Caco-2 (cell line): ENCODE data around the gene SH2B3. TPM values are rescaled to one million over a fixed set of nuclear protein-coding genes. Genes with fewer than 3 reads are reported as not detected.

Experiments
- BruUV-seq: library from RNA; stranded (reverse); fragments of 400-500 nt; replicated peaks from 2 replicates; lab custom pipeline; 2021; lab: Mats Ljungman, UMichigan
- CTCF ChIA-PET: fragments of 300-600 bp; sonication (Branson Sonifier 250); formaldehyde crosslinking; loops from one replicate; lab custom pipeline; 2022; ENCODE audit warnings: antibody characterized with exemption; lab: Charles Lee
- POLR2A ChIA-PET: fragments of 300-600 bp; sonication (Branson Sonifier 250); formaldehyde crosslinking; loops from one replicate; lab custom pipeline; 2022; ENCODE audit warnings: antibody characterized with exemption; lab: Charles Lee
- DNase-seq, 2 experiments: peaks; one replicate each; pipeline versions ENCODE4 v3.0.0 to v3.0.0-alpha.2; 2020 to 2022
- H3K27me3 ChIP-seq: replicated peaks from 2 replicates; pipeline ENCODE4 v1.6.0; 2011; ENCODE audit warnings: low read length; ENCODE audit not compliant: control insufficient read depth, insufficient read depth
- H3K36me3 ChIP-seq: 2 replicates; pipeline ENCODE4 v1.5.1; 2011; ENCODE audit warnings: low read length; ENCODE audit not compliant: control insufficient read depth, insufficient read depth
- H3K4me1 ChIP-seq: fragments of 250-450 bp; sonication (Bioruptor Pico); 2 replicates; pipeline ENCODE4 v1.5.1; 2020; ENCODE audit warnings: mild to moderate bottlenecking
- H3K4me3 ChIP-seq: 2 replicates; pipeline ENCODE4 v1.5.1; 2011; ENCODE audit warnings: low read depth, mild to moderate bottlenecking, control low read depth, low read length
- H3K9me3 ChIP-seq: fragments of 250-450 bp; sonication (Bioruptor Pico); 2 replicates; pipeline ENCODE4 v1.5.1; 2020; ENCODE audit warnings: mild to moderate bottlenecking, moderate library complexity
- H3K27ac Mint-ChIP-seq: one replicate; pipeline ENCODE4 v1.8.0; 2022; ENCODE audit warnings: mixed read lengths; ENCODE audit not compliant: unreplicated experiment
- H3K27me3 Mint-ChIP-seq: one replicate; pipeline ENCODE4 v1.8.0; 2022; ENCODE audit warnings: mixed read lengths; ENCODE audit not compliant: insufficient read depth, unreplicated experiment
- H3K36me3 Mint-ChIP-seq: one replicate; pipeline ENCODE4 v1.8.0; 2022; ENCODE audit warnings: mild to moderate bottlenecking, mixed read lengths; ENCODE audit not compliant: insufficient read depth, unreplicated experiment
- H3K4me1 Mint-ChIP-seq: one replicate; pipeline ENCODE4 v1.8.0; 2022; ENCODE audit warnings: low read depth, mixed read lengths; ENCODE audit not compliant: unreplicated experiment
- H3K4me3 Mint-ChIP-seq: one replicate; pipeline ENCODE4 v1.8.0; 2022; ENCODE audit warnings: mild to moderate bottlenecking, moderate library complexity, mixed read lengths; ENCODE audit not compliant: unreplicated experiment
- H3K9me3 Mint-ChIP-seq: one replicate; pipeline ENCODE4 v1.8.0; 2022; ENCODE audit warnings: mixed read lengths; ENCODE audit not compliant: unreplicated experiment
- intact Hi-C: fragments of 100-400 bp; cut with micrococcal nuclease; formaldehyde crosslinking; loops from one replicate; pipeline ENCODE4 v1.10.0; 2022; ENCODE audit not compliant: unreplicated experiment
- total RNA-seq: library from RNA; stranded (reverse); gene quantifications from 2 replicates; pipeline ENCODE4 v1.2.3, GENCODE V29; 2022
- TF ChIP-seq, protein P1 (sequence below), 2 experiments: fragments of 200-600 bp in 1 of 2; IDR thresholded peaks; 1 replicate in 1 of 2; 2 replicates in 1 of 2; pipeline versions ENCODE4 v1.5.1 to v1.8.0; 2011 to 2022; ENCODE audit warnings: antibody characterized with exemption in 1 of 2, control low read depth in 1 of 2, inconsistent platforms in 1 of 2, low read depth in 1 of 2, low read length in 1 of 2, mild to moderate bottlenecking in 1 of 2, moderate library complexity in 1 of 2; ENCODE audit not compliant: insufficient read depth in 1 of 2, severe bottlenecking in 1 of 2, unreplicated experiment in 1 of 2

Gene SH2B3
- total RNA-seq, 1 experiment from 2014 or later = 16.1 TPM

- Mint-ChIP-seq H3K27ac (peak overlapping the region; percentile 34), H3K9me3 (no peaks in the 10 kb centered on the region), H3K27me3 (no peaks in the 10 kb centered on the region), H3K4me3 (no peak overlapping the region), H3K36me3 (peaks cover 16% of the 10 kb centered on the region), H3K4me1 (peaks cover 14% of the 10 kb centered on the region)
- peak in 1 of 2 experiments; percentile 30 for DNase-seq
- Histone ChIP-seq H3K27me3 (no peaks in the 10 kb centered on the region), H3K36me3 (no peaks in the 10 kb centered on the region), H3K4me3 (no peak overlapping the region), H3K4me1 (peaks cover 14% of the 10 kb centered on the region), H3K9me3 (no peaks in the 10 kb centered on the region)
- no TSS peak for BruUV-seq
- ChIA-PET CTCF (no interaction called here), POLR2A (no interaction called here)
- intact Hi-C loops = no loop called here
- TF ChIP-seq, protein P1, sequence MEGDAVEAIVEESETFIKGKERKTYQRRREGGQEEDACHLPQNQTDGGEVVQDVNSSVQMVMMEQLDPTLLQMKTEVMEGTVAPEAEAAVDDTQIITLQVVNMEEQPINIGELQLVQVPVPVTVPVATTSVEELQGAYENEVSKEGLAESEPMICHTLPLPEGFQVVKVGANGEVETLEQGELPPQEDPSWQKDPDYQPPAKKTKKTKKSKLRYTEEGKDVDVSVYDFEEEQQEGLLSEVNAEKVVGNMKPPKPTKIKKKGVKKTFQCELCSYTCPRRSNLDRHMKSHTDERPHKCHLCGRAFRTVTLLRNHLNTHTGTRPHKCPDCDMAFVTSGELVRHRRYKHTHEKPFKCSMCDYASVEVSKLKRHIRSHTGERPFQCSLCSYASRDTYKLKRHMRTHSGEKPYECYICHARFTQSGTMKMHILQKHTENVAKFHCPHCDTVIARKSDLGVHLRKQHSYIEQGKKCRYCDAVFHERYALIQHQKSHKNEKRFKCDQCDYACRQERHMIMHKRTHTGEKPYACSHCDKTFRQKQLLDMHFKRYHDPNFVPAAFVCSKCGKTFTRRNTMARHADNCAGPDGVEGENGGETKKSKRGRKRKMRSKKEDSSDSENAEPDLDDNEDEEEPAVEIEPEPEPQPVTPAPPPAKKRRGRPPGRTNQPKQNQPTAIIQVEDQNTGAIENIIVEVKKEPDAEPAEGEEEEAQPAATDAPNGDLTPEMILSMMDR (IDR thresholded peaks at IDR 0.05; ENCODE audit: insufficient read depth in 1 of 2, low read depth in 1 of 2, low read length in 1 of 2, severe bottlenecking in 1 of 2, unreplicated experiment in 1 of 2) = no peak
Measured at GRCh38 chr12:111361717-111362576, 43.8 kb upstream of the SH2B3 start.

DNA sequence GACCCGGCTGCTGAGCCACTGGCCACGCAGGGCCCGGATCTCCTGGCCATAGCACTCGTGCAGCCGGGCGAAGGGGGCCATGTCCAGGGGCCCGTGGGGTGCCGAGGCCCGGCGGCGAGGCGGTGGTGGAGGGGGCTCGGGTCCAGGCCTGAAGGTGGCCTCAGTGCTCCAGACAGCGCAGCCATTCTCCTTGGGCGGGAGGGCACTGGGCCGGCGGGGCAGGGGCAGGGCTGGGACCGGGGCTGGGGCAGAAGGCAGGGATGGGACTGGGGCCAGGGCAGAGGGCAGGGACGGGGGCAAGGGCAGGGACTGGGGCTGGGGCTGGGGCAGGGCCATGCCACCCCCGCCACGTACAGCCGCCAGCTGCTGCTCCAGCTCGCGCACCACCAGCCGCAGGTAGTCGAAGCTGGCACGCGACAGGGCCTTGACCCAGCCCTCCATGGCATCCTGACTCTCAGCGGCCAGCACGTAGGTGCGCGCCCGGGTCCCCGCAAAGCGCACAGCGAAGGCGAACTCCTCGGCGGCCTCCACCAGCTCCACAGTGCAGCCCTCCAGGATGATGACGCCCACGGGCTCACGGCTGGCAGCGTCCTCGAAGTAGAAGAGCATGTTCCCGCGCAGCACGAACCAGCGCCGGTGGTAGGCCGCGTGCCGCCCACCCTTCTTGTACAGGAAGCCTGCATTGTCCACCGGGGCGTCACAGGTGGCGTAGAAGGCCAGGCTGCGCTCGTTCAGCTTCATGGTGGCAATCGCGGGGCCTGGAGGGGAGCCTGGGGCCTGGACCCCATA, 42.8 kb upstream of the SH2B3 start:
- intact Hi-C loops = no loop called here
- POLR2A ChIA-PET = interaction anchor here (0.6 kb wide), 1 partner anchor 1479 kb away, joined by 3 read pairs; no protein-coding TSS in a partner anchor
- no peak for DNase-seq
- H3K4me1 ChIP-seq = peaks cover 24% of the 10 kb centered on the region
- H3K4me3 ChIP-seq = no peak overlapping the region
- CTCF ChIA-PET = no interaction called here
- no TSS peak for BruUV-seq
- Mint-ChIP-seq H3K4me3 (no peak overlapping the region), H3K36me3 (peaks cover 19% of the 10 kb centered on the region), H3K27me3 (no peaks in the 10 kb centered on the region), H3K9me3 (no peaks in the 10 kb centered on the region), H3K27ac (no peak overlapping the region), H3K4me1 (peaks cover 19% of the 10 kb centered on the region)
- no peaks in the 10 kb centered on the region for H3K36me3 ChIP-seq
- TF ChIP-seq, protein P1 (IDR thresholded peaks at IDR 0.05; ENCODE audit: insufficient read depth in 1 of 2, low read depth in 1 of 2, low read length in 1 of 2, severe bottlenecking in 1 of 2, unreplicated experiment in 1 of 2) = no peak
- no peaks in the 10 kb centered on the region for H3K9me3 ChIP-seq
- H3K27me3 ChIP-seq = no peaks in the 10 kb centered on the region

GRCh38 chr12:111363578-111363977, 42.1 kb upstream of the SH2B3 start:
- intact Hi-C loops = no loop called here
- no peaks in the 10 kb centered on the region for H3K27me3 Mint-ChIP-seq
- H3K36me3 Mint-ChIP-seq = peaks cover 19% of the 10 kb centered on the region
- H3K9me3 ChIP-seq = no peaks in the 10 kb centered on the region
- ChIA-PET POLR2A (interaction anchor here (0.6 kb wide), 1 partner anchor 1479 kb away, joined by 3 read pairs; no protein-coding TSS in a partner anchor), CTCF (no interaction called here)
- H3K36me3 ChIP-seq = no peaks in the 10 kb centered on the region
- H3K4me1 Mint-ChIP-seq = peaks cover 20% of the 10 kb centered on the region
- peaks cover 26% of the 10 kb centered on the region for H3K4me1 ChIP-seq
- no TSS peak for BruUV-seq
- H3K4me3 ChIP-seq = no peak overlapping the region
- no peaks in the 10 kb centered on the region for H3K27me3 ChIP-seq
- no peak for DNase-seq
- H3K4me3 Mint-ChIP-seq = no peak overlapping the region
- TF ChIP-seq, protein P1 (IDR thresholded peaks at IDR 0.05; ENCODE audit: insufficient read depth in 1 of 2, low read depth in 1 of 2, low read length in 1 of 2, severe bottlenecking in 1 of 2, unreplicated experiment in 1 of 2) = no peak
- H3K9me3 Mint-ChIP-seq = no peaks in the 10 kb centered on the region
- no peak overlapping the region for H3K27ac Mint-ChIP-seq
